CD4-positive, alpha-beta T cell (primary cell): ENCODE results near the gene THPO. TPM values are rescaled to one million over a fixed set of nuclear protein-coding genes. Genes with fewer than 3 reads are reported as not detected.

ENCODE experiments used
- ATAC-seq: fragments of 200-7000 bp; cut with Tn5 transposase; one replicate; pipeline ENCODE4 v1.10.0; 2022; ENCODE audit warnings: mild to moderate bottlenecking; ENCODE audit not compliant: poor library complexity
- CTCF ChIA-PET: fragments of 350-600 bp; sonication (Branson Sonifier 250); formaldehyde crosslinking; loops from one replicate; lab custom pipeline; 2021; ENCODE audit warnings: antibody characterized with exemption, inconsistent platforms; lab: Charles Lee
- POLR2A ChIA-PET: fragments of 350-600 bp; sonication (Branson Sonifier 250); formaldehyde crosslinking; loops from one replicate; lab custom pipeline; 2021; ENCODE audit warnings: antibody characterized with exemption, inconsistent platforms; lab: Charles Lee
- DNase-seq, 14 experiments: peaks; one replicate each; pipeline ENCODE4 v3.0.0-alpha.2; 2013 to 2020; ENCODE audit warnings: mixed read lengths in 2 of 14
- H3K27ac ChIP-seq, 2 donors: one replicate each; pipeline versions ENCODE4 v1.5.1 to v1.7.0; 2013; ENCODE audit warnings: low read length in 2 of 2, low read depth in 1 of 2, mild to moderate bottlenecking in 1 of 2
- H3K27me3 ChIP-seq, 2 experiments: 1 replicate in 1 of 2; 2 replicates in 1 of 2; pipeline versions ENCODE4 v1.6.1 to v1.7.0; 2013; ENCODE audit warnings: low read length in 2 of 2, control low read depth in 1 of 2, mild to moderate bottlenecking in 1 of 2, moderate library complexity in 1 of 2; ENCODE audit not compliant: insufficient read depth in 2 of 2, control insufficient read depth in 1 of 2
- H3K36me3 ChIP-seq: one replicate; pipeline ENCODE4 v1.6.1; 2013; ENCODE audit warnings: low read length, control low read depth; ENCODE audit not compliant: insufficient read depth
- H3K4me1 ChIP-seq: one replicate; pipeline ENCODE4 v1.6.1; 2013; ENCODE audit warnings: low read length, control low read depth; ENCODE audit not compliant: insufficient read depth
- H3K4me3 ChIP-seq: one replicate; pipeline ENCODE4 v1.5.1; 2013; ENCODE audit warnings: mild to moderate bottlenecking, low read length, moderate library complexity
- H3K9me3 ChIP-seq, 2 experiments: 1 replicate in 1 of 2; 2 replicates in 1 of 2; pipeline versions ENCODE4 v1.6.1 to v1.7.0; 2013; ENCODE audit warnings: low read length in 2 of 2, mild to moderate bottlenecking in 2 of 2, control low read depth in 1 of 2, moderate library complexity in 1 of 2; ENCODE audit not compliant: control insufficient read depth in 1 of 2, insufficient read depth in 1 of 2
- H3K27ac Mint-ChIP-seq: one replicate; pipeline ENCODE4 v1.8.0; 2020; ENCODE audit warnings: mixed read lengths
- H3K27me3 Mint-ChIP-seq: one replicate; pipeline ENCODE4 v1.8.0; 2021; ENCODE audit warnings: mixed read lengths
- H3K36me3 Mint-ChIP-seq: one replicate; pipeline ENCODE4 v1.8.0; 2021; ENCODE audit warnings: low read depth, mixed read lengths
- H3K4me1 Mint-ChIP-seq: one replicate; pipeline ENCODE4 v1.8.0; 2021; ENCODE audit warnings: low read depth, mixed read lengths
- H3K4me3 Mint-ChIP-seq: one replicate; pipeline ENCODE4 v1.8.0; 2020; ENCODE audit warnings: mild to moderate bottlenecking, mixed read lengths
- H3K9me3 Mint-ChIP-seq: one replicate; pipeline ENCODE4 v1.8.0; 2020; ENCODE audit warnings: mixed read lengths
- intact Hi-C, 2 experiments: fragments of 100-400 bp; cut with DNase I in 1 of 2; cut with micrococcal nuclease in 1 of 2; formaldehyde crosslinking; loops; one replicate each; pipeline versions ENCODE4 v1.15.1 to v1.9.0; 2023 to 2025; cut with DNase I, micrococcal nuclease
- total RNA-seq, 174 experiments: library from RNA in 2 of 174; stranded (reverse) in 2 of 174; gene quantifications; one replicate each; pipeline ENCODE4 v1.2.3 and lab custom pipeline; 2021 to 2026
- TF ChIP-seq, protein P1 (sequence below): fragments of 200-600 bp; IDR thresholded peaks from one replicate; pipeline ENCODE4 v1.8.0; 2022; ENCODE audit warnings: antibody characterized with exemption, mild to moderate bottlenecking

The THPO gene
- total RNA-seq, 2 experiments from 2014 or later, result not detected

DNA sequence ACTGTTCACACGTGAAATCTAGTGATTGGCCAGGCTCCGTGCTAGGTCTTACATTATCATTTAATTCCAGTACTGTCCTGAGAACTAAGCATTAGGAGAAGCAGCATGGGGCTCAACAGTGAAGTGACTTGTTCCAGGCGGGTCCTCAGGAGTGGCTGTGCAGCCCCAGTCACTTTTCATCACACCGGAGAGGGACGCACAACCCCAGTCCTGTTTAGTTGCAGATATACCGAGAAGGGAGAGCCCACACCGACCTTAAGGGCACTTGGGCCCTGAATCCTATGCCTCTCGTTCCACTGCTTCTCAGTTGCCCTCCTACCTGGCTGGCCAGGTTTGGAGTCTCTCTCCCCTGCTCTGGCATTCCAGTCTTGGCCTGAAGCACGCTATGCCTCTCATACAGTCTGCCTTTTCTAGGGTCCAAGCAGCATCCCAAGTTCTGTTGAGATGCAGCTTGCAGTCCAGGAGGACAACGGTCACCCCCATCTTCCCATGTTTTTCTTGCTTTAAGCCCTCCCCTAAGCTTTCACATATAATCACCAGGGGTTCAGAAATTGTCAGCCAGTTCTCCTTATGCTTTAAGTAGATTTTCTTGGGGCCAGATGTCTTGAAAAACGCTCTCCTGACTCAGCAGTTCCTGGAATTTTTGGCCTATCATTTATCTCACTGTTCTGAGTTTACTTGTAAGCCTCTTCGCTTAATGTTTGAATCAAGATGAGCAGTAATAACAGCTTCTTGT lies 30.5 kb downstream of the THPO start:
- TF ChIP-seq, protein P1, sequence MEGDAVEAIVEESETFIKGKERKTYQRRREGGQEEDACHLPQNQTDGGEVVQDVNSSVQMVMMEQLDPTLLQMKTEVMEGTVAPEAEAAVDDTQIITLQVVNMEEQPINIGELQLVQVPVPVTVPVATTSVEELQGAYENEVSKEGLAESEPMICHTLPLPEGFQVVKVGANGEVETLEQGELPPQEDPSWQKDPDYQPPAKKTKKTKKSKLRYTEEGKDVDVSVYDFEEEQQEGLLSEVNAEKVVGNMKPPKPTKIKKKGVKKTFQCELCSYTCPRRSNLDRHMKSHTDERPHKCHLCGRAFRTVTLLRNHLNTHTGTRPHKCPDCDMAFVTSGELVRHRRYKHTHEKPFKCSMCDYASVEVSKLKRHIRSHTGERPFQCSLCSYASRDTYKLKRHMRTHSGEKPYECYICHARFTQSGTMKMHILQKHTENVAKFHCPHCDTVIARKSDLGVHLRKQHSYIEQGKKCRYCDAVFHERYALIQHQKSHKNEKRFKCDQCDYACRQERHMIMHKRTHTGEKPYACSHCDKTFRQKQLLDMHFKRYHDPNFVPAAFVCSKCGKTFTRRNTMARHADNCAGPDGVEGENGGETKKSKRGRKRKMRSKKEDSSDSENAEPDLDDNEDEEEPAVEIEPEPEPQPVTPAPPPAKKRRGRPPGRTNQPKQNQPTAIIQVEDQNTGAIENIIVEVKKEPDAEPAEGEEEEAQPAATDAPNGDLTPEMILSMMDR, result no peak
- intact Hi-C loops, result no loop called here
- Histone ChIP-seq H3K27ac (no peak overlapping the region), H3K9me3 (no peaks in the 10 kb centered on the region), H3K36me3 (peaks cover 6% of the 10 kb centered on the region), H3K4me3 (no peak overlapping the region), H3K4me1 (no peaks in the 10 kb centered on the region), H3K27me3 (no peaks in the 10 kb centered on the region)
- Mint-ChIP-seq H3K27ac (no peak overlapping the region), H3K4me3 (no peak overlapping the region), H3K4me1 (no peaks in the 10 kb centered on the region), H3K27me3 (no peaks in the 10 kb centered on the region), H3K9me3 (no peaks in the 10 kb centered on the region), H3K36me3 (peaks cover 14% of the 10 kb centered on the region)
- peak in 1 of 14 experiments; percentile 5 for DNase-seq
- POLR2A ChIA-PET, result interaction anchor here (0.8 to 0.9 kb wide), 2 partner anchors 10 to 16 kb away, joined by 3 read pairs; partner anchors contain the start of gene FAM131A
- ATAC-seq, result no peak
- CTCF ChIA-PET, result interaction anchor here (1.2 kb wide), 1 partner anchor 120 kb away, joined by 3 read pairs; no protein-coding TSS in a partner anchor

DNA sequence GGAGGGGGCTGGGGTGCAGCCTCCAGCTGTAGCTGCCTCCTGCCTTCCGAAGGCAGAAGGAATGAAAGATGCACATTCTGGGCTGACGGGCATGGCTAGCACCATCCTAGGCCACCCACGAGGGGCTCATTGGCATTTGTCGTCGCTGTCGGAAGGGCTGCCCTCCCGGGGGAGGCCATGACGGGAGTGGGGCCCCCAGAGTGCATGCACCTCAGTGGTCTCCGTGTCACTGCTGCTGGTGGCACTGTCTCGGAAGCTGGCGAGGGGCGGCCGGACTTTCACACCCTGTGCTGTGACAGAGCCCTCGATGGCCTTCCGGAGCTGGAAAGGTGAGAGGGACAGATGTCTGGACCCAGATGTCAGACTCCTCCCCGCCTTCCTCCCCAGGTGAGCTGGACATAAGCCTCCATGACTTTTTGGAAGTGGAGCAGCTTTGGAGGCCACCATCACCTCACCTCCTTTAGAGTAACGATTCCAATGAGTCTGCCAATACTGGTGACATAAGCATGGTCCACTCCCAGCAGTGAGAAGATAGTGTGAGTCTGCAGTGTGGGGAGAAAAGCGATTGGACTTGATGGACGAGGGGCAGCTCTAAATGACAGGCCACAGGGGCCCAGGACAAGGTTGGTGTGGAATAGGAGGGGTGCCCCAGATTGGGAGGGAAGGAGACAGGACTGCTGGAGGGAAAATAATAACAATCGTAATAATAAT lies 31.4 kb downstream of the THPO start:
- ATAC-seq, result no peak
- Histone ChIP-seq H3K27me3 (no peaks in the 10 kb centered on the region), H3K27ac (no peak overlapping the region), H3K4me3 (no peak overlapping the region), H3K9me3 (no peaks in the 10 kb centered on the region), H3K36me3 (peaks cover 10% of the 10 kb centered on the region), H3K4me1 (no peaks in the 10 kb centered on the region)
- Mint-ChIP-seq H3K9me3 (no peaks in the 10 kb centered on the region), H3K27ac (no peak overlapping the region), H3K4me3 (no peak overlapping the region), H3K27me3 (no peaks in the 10 kb centered on the region), H3K4me1 (no peaks in the 10 kb centered on the region), H3K36me3 (peaks cover 15% of the 10 kb centered on the region)
- ChIA-PET CTCF (no interaction called here), POLR2A (interaction anchor here (0.8 kb wide), 1 partner anchor 9 kb away, joined by 3 read pairs; the partner anchor contains the start of gene FAM131A)
- TF ChIP-seq, protein P1, result no peak
- no peak for DNase-seq
- intact Hi-C loops, result no loop called here

DNA sequence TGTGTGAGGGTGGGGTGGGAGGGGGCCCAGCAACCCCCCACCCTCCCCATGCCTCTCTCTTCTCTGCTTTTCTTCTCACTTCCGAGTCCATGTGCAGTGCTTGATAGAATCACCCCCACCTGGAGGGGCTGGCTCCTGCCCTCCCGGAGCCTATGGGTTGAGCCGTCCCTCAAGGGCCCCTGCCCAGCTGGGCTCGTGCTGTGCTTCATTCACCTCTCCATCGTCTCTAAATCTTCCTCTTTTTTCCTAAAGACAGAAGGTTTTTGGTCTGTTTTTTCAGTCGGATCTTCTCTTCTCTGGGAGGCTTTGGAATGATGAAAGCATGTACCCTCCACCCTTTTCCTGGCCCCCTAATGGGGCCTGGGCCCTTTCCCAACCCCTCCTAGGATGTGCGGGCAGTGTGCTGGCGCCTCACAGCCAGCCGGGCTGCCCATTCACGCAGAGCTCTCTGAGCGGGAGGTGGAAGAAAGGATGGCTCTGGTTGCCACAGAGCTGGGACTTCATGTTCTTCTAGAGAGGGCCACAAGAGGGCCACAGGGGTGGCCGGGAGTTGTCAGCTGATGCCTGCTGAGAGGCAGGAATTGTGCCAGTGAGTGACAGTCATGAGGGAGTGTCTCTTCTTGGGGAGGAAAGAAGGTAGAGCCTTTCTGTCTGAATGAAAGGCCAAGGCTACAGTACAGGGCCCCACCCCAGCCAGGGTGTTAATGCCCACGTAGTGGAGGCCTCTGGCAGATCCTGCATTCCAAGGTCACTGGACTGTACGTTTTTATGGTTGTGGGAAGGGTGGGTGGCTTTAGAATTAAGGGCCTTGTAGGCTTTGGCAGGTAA lies 32.5 kb downstream of the THPO start:
- DNase-seq, result peak in 1 of 14 experiments; percentile 28
- H3K4me1 Mint-ChIP-seq, result no peaks in the 10 kb centered on the region
- no peak overlapping the region for H3K27ac ChIP-seq
- peaks cover 21% of the 10 kb centered on the region for H3K36me3 Mint-ChIP-seq
- H3K4me1 ChIP-seq, result no peaks in the 10 kb centered on the region
- ChIA-PET POLR2A (no interaction called here), CTCF (no interaction called here)
- no peak overlapping the region for H3K4me3 Mint-ChIP-seq
- H3K4me3 ChIP-seq, result no peak overlapping the region
- H3K27me3 Mint-ChIP-seq, result no peaks in the 10 kb centered on the region
- peaks cover 10% of the 10 kb centered on the region for H3K36me3 ChIP-seq
- intact Hi-C loops, result no loop called here
- no peaks in the 10 kb centered on the region for H3K9me3 Mint-ChIP-seq
- no peaks in the 10 kb centered on the region for H3K9me3 ChIP-seq
- TF ChIP-seq, protein P1, result no peak
- no peaks in the 10 kb centered on the region for H3K27me3 ChIP-seq
- H3K27ac Mint-ChIP-seq, result no peak overlapping the region
- ATAC-seq, result no peak
